GM12801 (cell line): ENCODE measurements around the gene ANGEL2.

Experiments
- CTCF ChIP-seq: IDR thresholded peaks from one replicate; pipeline ENCODE4 v1.5.1; 2011; ENCODE audit warnings: control low read depth; ENCODE audit not compliant: insufficient read length; ENCODE audit errors: extremely low read depth

The ANGEL2 gene

DNA sequence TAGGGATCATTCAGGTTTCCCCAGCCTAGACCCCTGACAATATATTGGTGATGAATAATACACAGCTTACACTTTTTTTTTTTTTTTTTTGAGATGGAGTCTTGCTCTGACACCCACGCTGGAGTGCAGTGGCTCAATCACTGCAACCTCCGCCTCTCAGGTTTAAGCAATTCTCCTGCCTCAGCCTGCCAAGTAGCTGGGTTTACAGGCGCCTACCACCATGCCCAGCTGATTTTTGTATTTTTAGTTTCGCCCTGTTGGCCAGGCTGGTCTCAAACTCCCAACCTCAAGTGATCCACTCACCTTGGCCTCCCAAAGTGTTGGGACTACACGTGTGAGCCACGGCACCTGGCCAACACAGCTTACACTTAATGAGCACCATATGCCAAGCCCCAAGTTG is 58.1 kb downstream of the ANGEL2 start:
- TF ChIP-seq CTCF, result no peak

DNA sequence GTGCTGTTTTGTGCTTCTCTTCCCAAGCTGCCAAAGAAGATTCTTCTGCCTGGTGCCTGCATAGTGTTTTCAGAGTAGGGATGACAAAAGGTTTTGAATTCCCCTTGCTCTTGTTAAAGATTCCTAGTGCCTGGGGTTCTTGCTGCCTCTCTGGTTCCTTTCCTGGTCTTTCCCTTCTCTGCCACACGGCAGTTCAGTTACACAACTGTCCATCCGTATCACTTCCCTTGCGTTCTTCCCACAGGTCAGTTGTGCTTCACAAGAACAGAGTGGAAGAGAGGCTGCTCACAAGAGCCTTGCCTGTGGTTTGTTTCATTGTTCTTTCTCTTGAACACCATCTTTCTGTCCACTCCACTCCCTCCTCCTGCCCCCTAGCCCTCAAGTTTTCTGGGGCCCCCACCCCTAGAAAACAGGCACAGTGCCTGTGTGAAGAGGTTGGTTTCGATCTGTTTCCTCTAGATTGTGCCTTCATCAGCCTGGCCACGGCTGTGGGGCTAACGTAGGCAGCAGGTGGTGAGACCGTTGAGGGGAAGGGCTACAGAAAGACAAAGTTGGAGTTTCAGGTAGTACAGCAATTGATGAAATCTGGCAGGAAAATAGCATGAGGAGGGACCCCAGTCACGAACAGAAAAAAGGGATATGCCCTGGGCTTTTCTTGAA is 59.6 kb downstream of the ANGEL2 start:
- no peak for TF ChIP-seq CTCF

GRCh38 chr1:212955098-212955497 is 60.6 kb downstream of the ANGEL2 start:
- TF ChIP-seq CTCF, result no peak

- no peak for TF ChIP-seq CTCF
Measured at GRCh38 chr1:212954514-212954913, 61.2 kb downstream of the ANGEL2 start.

GRCh38 chr1:212953321-212953720 is 62.3 kb downstream of the ANGEL2 start:
- no peak for TF ChIP-seq CTCF

- TF ChIP-seq CTCF, result no peak
Measured at GRCh38 chr1:212952641-212952976, 63.1 kb downstream of the ANGEL2 start.

DNA sequence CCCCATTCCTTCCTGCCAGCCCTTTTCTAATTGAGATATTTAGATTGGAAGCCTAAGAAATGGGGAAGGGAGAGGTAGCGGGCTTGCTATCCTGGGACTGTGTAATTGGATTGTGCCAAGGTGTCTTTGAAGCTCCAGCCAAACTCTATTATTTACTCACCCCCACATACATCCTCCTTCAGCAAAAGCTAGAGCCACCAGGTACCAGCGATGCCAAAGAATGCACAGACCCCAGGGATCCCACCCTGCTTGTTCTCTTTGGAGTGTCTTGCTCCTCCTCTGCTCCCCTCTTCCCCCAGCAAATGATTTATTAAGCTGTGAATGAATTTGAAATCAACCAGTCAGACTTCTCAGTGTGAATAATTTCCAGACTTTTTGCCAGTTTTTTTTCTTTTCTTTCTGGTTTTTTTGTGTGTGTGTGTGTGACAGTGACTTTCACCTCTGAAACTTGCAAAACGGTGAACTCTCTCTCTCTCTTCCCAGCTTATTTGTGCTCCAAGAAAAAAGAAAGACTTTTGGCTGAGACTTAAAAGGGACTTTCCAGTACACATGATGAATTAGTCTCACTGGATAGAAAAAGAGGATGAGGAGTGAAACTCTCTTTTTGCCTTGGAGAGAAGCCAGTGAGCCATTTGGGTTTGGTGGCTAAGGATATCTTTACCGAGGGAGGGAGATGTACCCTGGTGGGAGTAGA is 63.6 kb downstream of the ANGEL2 start:
- TF ChIP-seq CTCF, result no peak
